Ovary (tissue), 3 donors: ENCODE measurements around the gene C22orf15.

Experiments used
- EP300 ChIP-seq: sonication (generic); formaldehyde crosslinking; IDR thresholded peaks from one replicate; pipeline ENCODE4 v1.6.1; 2017; ENCODE audit warnings: antibody characterized with exemption
- POLR2A ChIP-seq: fragments of 450-650 bp; IDR thresholded peaks from one replicate; pipeline ENCODE4 v1.6.1; 2017; ENCODE audit warnings: antibody characterized with exemption, mild to moderate bottlenecking, moderate library complexity
- TF ChIP-seq, protein P1 (sequence below), 3 donors: fragments of 450-650 bp in 2 of 3; fragments of 200-600 bp in 1 of 3; IDR thresholded peaks; one replicate each; pipeline versions ENCODE4 v1.5.1 to v1.8.0; 2016 to 2022; ENCODE audit warnings: antibody characterized with exemption in 3 of 3, mild to moderate bottlenecking in 1 of 3
- donor health status: DM: no; HTN: no; CAD: no.

DNA sequence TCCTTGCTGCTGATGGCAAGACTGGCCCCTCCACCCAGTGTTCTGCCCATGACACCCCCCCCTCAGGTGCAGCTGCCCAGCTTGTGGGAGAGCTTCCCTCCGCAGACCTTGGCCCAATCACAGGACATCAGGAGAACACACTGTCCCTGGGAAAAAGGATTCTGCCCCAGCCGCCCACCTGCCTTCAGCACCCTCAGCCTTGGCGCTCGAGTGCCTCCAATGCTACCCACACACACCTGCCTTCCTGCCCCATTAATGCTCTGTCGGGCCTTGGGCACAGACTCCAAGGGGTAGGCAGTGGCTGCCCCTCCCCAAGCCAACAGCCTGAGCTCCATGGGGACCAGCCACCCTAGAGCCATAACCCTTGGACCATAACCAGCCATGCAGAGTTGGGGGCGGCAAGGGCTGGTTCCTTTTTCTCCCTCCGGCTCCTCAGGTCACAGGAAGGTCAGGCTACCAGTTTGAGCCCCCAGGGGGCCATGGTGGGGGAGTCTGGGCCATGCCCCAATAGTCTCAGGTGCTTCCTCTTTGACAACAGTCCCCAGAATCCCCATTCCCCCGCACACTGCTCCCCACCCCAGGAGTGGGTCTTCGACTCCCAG is 10.6 kb upstream of the C22orf15 start:
- no peak for TF ChIP-seq POLR2A
- TF ChIP-seq, protein P1, sequence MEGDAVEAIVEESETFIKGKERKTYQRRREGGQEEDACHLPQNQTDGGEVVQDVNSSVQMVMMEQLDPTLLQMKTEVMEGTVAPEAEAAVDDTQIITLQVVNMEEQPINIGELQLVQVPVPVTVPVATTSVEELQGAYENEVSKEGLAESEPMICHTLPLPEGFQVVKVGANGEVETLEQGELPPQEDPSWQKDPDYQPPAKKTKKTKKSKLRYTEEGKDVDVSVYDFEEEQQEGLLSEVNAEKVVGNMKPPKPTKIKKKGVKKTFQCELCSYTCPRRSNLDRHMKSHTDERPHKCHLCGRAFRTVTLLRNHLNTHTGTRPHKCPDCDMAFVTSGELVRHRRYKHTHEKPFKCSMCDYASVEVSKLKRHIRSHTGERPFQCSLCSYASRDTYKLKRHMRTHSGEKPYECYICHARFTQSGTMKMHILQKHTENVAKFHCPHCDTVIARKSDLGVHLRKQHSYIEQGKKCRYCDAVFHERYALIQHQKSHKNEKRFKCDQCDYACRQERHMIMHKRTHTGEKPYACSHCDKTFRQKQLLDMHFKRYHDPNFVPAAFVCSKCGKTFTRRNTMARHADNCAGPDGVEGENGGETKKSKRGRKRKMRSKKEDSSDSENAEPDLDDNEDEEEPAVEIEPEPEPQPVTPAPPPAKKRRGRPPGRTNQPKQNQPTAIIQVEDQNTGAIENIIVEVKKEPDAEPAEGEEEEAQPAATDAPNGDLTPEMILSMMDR (IDR thresholded peaks at IDR 0.05) = no peak
- TF ChIP-seq EP300 = no peak
